Occipital lobe (tissue), 2 donors: ENCODE data around the gene AP4S1. TPM values are rescaled to one million over a fixed set of nuclear protein-coding genes. Genes with fewer than 3 reads are reported as not detected.
"Not testable (repeated sequence)": the region's sequence is repeated elsewhere in the genome, so short reads cannot be mapped to it uniquely, and the experiment has no call there.

Source experiments
- DNase-seq: peaks from one replicate; lab custom pipeline; 2025; lab: John Stamatoyannopoulos, UW
- total RNA-seq: library from RNA; depleted of rRNA; stranded (reverse); fragments of >200 nt; gene quantifications from one replicate; pipeline ENCODE4 v1.2.3, GENCODE V29; 2014

Gene AP4S1, protein sequence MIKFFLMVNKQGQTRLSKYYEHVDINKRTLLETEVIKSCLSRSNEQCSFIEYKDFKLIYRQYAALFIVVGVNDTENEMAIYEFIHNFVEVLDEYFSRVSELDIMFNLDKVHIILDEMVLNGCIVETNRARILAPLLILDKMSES
- total RNA-seq = 28.1 TPM

DNA sequence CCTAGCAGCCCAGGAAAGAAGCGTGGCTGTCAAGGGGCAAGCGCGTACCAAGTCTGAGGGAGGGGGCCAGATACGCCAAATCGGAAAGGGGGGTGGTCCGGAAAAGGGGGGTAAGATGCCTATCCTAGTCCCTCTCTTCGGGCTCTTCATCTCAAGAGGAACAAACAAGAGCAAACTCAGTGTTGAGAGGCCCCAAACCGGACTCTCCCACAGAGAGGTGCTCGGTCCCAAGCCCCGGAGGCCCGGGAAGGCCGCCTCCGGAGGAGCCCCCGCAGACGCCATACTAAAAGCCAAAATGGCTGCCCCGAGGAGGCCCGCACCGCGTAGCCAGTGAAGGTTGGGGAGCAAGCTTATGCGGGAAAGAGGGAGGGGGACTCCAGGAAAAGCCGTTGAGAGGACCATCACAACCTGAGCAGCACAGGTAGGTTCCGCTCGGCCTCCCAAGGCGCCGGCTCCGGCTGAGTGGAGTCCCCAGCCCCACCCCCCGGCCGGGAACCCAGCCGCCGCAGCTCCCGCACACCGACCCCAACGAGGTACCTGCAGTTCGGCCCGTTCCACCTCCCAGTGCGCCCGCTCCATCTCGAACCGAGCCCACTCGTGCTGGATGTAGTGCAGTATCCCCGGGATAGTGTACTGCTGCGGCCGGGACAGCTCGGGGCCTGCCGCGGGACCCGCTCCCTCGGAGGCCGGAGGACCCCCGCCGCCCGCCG lies at the start of gene AP4S1:
Gene AP4S1, plus strand, starts transcription at position 283 of the 710 bp plus-strand sequence. CDS start 40,548 bp downstream, outside the sequence.
- peak; percentile 45 for DNase-seq

DNA sequence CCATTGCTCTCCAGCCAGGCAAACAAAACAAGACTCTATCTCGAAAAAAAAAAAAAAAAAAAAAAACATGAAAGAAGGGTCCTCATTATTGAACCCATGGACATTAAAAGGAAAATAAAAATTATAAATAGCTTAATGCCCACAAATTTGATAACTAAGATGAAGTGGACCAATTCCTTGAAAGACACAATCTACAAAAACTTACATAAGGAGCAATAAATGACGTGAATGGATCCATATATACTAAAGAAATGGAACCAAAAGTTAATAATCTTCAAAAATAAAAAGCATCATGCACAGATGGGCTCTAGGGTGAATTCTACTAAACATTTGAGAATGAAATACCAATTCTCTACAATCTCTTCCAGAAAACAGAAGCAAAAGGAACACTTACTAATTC lies 47.7 kb upstream of the AP4S1 start:
- DNase-seq = no peak

DNA sequence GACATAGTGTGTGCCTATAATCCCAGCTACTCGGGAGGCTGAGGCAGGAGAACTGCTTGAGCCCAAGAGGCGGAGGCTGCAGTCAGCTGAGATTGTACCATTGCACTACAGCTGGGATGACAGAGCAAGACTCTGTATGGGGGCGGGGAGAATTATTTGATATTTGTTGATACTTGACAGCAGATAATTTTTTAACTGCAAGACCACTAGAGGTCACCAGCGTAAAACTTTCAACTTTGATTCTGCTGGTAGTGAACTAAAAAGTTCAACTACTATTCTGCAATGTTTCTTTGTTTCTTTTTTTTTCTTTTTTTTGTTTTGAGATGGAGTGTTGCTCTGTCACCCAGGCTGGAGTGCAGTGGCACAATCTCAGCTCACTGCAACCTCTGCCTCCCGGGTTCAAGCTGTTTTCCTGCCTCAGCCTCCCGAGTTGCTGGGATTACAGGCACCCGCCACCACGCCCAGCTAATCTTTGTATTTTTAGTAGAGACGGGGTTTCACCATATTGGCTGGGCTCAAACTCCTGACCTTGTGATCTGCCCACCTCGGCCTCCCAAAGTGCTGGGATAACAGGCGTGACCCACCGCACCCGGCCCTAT lies 45.2 kb upstream of the AP4S1 start:
- DNase-seq = not testable (repeated sequence)

DNA sequence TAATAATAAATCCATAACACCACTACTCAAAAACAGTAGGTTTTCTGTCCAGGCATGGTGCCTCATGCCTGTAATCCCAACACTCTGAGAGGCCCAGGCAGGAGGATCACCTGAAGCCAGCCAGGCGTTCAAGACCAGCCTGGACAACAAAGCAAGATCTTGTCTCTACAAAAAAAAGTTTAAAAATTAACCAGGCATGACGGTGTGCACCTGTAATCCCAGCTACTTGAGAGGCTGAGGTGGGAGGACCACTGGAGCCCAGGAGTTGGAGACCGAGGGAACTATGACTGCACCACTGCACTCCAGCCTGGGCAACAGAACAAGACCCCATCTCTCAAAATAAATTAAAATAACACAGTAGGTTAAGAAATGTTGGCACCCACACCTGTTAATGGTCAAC lies 44.5 kb upstream of the AP4S1 start:
- DNase-seq = no peak

DNA sequence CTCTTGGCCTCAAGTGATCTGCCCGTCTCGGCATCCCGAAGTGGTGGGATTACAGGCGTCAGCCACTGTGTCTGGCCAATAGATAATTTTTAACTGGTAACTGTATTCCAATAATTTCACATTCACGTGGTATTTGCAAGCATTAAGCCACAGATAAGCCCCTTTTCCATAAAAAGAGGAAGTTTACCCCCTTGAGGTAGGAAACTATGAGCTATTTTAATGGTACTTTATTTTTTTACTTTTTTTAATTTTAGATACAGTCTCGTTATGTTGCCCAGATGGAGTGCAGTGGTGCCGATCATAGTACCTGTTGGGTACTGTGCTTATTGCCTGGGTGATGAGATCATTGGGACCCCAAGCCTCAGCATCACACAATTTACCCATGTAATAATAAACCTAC lies 42.9 kb upstream of the AP4S1 start:
- no peak for DNase-seq

DNA sequence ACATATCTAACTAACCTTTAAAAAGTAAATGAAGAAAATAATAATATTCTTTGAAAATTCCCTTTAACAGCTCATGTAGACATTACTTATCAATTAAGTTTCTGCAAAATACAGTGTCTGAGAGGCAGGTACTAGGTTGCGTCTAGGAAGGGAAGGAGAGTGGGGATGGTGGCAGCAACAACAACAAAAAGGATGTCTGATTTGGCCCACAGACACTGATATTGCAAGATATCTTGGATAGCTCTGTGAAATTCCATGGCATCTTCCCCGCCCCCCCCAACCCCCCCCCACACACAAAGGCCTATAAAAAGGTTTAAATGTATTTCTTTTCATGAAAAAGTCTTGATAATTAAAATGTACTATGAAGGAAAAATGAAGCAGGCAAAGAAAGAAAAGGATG lies 41.6 kb upstream of the AP4S1 start:
- no peak for DNase-seq

DNA sequence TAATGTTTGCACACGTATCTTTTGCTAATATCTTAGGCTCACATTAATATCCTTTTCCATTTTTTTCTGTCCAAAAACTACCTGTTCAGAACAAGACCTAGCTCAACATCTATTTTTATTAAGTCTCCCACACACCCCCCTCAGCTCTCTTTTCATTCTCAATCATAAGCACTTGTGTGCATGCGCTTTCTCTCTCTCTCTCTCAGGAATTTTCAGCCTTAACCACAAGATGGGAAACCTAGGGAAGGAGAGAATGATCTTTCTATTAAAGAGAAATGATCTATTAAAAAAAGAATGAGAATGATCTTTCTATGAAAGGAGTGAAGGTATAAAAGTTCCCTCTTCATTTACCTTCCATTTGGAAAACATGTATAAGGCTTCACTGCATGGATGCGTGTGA lies 39.7 kb upstream of the AP4S1 start:
- no peak for DNase-seq

DNA sequence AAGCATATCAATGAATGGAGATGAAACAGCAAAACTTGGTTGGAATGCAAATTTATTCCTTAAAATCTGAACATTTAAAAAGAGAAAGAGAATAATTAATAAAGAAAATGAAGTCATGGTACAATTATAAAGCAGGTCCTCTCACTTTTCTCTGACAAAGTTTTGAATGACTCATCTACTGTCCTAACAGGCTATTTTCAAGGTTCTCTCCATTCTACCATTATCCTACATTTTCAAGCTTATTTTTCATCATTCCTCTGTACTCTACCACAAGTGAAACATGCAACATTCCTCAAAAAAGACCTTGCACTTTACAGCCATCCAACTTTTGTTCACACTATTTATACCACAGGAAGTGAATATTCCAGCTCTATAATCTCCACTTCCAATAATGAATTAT lies 36.9 kb upstream of the AP4S1 start:
- DNase-seq = no peak

DNA sequence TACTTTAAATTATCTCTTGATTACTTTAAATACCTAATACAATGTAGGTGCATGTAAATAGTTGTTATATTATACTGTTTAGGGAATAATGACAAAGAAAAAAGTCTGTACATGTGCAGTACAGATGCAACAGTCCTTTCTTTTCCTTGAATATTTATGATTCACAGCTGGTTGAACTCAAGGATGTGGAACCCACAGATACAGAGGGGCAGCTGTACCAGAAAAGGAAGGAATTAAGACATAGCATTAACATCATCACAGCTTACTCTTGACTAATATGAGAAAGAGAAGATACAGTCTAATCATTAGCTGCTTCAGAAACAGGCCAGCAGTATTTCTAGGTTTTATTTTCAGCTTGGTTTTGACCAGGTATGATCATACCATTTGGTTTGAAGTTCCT lies 34.7 kb upstream of the AP4S1 start:
- DNase-seq = no peak

DNA sequence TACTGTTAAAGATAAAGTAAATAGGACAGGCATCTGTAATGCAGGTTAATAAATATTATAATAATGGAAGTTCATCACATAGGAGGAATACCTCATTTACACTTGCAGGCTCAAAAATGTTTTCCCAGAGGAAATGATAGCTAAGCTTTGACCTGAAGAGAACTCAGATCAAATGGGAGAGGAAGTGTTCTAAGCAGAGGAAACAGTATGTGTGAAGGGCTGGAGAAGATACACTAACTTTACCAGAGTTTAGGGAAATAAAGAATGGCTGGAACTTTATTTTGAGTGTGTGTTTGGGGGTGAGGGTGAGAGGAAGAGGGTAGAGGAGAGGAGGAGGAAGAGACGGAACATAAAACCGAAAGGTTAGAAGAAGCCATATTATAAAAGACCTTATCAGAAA lies 34.0 kb upstream of the AP4S1 start:
- no peak for DNase-seq

DNA sequence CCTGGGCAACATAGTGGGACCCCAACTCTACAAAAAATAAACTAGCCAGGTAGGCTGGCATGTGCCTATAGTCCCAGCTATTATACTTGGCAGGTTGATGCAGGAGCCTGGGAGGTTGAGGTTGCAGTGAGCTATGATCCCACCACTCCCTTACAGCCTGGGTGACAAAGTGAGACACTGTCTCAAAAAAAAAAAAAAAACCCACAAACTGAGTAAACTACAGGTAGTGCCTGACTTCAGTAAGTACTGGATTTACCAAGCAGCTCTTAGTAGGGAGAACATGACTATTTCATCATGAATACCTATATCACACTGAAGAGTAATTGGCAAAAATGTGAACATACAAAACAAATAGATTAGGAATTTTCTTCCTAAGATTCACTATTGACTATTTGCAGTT lies 32.4 kb upstream of the AP4S1 start:
- DNase-seq = no peak

DNA sequence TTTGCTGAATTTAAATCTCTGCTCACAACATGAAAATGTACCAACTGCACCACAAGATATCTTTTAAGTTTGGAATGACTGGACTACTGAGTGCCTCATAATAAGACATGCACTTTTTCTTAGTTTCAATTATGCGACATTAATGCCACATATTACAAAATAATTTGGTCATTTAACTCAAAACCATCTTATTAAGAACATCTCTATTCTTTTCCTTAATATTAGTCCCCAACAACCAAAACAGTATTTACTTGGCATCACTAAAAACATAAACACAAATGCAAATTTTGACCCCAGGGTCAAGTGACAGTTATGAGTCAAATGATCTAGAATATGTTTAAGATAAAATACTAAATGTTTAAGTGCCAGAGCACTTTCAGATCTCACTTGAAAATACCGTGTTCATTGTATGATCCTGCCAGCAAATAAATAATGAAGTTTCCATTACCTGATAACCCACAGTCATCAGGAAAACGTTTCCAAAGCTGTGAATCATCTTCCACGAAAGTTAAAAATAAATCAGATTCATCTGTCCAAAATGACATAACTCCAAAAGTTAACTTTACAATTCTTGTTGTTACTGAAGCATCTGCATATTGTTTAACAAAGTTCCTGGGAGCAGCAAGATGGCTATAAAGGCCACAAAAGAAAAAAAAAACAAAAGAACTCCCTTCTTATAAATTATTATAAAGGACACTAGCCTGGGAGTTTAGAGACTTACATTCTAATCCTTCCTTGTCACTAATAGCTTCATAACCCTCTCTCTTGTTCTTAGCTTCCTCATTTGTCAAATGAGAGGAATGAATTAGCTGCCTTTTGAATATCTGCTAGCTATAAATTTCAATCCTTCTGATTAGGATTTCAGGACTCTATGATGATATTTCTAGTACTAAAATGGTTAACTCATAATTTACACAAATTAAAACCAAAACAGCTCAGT lies 30.5 kb upstream of the AP4S1 start:
- no peak for DNase-seq

DNA sequence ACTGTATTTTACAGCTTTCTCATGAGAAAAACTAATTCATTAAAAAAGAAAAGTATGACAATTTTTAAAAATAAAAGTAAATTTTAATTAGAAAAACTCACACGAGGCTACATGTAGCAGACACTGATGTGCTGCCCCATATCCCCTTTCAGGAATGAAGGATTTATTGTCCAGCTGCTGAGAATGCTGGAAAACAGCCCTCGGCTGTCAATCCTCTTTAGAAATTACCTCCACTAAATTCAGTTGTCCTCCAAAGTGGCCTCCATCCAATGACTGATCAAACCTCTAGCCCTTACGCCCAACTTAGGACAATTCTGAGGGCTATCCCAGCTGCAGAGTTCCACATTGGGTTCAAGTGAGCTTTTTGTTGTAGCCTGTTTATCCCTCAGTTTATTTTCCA lies 29.8 kb upstream of the AP4S1 start:
- DNase-seq = no peak

DNA sequence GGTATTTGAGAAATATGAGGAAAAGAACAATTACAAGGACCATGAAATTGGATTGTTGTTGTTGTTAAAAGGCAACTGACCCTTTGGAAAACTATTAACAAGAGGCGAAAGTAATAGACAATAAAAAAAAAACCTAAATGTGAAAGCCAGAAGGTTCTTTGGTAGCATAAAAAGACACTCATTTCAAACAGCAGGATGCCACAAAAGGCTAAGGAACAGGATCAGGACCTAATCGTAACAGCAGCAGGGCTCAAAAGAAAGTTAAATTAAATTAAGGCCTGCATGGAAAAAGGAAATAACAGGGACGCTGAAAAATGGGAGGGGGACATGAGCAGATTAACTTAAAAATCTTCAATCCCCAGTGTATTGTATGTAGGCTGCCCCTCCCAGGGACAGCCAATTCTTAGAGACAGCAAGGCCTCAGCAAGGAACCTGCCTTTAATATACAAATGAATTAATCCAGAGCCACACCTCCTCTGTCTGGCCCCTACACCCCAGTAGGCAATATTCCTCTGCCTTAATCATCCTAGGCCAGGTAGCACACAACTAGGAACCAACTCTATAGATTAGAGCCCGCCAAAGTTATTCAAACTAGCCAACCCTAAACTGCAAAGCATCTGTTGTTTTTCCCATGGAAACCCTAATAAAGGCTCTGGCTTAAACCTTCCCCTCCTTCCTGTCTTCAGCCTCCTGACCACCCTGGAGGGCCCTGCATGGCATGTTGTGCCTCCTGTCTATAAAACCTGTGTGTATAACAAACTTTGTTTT lies 28.4 kb upstream of the AP4S1 start:
- DNase-seq = no peak

DNA sequence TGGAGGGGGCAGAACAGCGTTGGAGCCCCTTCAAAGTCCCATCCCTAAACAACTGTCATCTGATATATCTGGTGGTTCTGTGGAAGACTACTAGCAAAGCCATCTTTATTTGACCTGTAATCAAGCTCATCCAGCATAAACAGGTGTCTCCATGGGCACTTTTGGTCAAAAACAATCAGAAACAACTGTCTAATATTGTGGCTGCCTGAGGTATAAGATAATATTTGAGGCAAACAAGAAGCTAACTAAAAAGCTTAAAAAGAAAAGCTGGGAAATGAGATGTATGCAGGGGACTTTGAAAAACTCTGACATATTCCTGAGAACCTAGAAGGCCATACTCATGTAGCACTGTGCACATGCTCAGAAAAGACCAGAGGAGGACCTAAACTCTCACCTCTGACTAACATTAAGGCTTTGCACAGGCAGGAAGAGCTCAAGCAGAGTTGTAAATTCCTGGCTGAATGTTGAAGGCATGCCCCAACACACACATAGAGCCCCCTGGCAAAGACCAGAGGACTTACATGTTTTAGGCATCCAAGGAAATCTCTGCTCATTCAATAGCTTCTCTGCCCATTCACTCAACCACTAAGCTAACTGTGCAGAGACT lies 27.2 kb upstream of the AP4S1 start:
- DNase-seq = no peak

DNA sequence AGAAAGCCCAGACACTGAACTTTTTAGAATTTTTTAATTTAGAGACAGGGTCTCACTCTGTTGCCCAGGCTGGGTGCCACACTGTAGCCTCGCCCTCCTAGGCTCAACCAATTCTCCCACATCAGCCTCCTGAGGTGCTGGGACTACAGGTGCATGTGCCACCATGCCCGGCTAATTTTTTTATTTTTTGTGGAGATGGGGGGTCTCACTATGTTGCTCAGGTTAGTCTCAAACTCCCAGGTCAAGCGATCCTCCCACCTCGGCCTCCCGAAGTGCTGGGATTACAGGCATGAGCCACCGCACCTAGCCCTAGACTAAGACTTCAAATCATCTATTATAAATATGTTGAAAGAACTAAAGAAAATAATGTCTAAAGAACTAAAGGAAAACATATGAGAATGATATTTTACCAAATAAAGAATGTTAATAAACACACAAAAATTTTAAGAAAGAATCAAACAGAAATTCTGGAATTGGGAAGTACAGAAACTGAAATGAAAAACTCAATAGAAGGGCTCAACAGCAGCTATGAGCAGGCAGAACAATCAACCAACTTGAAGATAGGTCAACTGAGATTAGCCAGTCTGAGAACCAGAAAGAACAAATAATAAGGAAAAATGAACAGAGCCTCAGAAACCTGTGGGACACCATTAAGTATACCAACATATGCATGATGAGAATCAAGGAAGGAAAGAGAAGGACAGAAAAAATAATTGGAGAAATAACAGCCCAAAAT lies 26.2 kb upstream of the AP4S1 start:
- DNase-seq = no peak

DNA sequence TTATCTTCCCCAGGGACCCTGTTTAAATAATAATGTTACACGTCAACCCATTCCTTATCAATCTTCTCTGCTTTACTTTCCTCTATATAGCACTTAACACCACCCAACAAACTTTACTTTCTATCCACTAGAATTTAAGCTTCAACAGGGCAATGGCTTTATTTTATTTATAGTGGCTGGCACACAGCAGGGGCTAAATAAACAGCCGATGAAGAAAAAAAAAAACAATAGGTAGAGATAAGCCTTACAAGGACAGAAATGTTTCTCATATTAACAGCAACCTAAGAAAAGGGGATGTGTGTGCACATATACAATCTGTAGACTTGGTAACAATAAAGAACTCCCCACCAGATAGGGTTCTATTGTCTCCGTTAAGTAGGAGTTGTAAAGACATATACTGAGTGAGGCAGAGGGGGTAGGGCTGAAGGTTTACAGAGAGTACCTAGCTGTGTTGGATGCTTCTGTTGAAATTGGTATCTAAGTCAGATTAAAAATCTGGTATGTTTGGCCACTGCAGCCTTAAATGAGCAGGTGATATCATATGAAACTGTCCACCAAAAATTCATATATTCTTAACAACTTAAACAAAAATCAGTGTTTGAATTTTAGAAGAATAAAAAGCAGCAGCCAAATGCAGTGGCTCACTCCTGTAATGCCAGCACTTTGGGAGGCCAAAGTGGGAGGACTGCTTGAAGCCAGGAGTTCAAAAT lies 24.7 kb upstream of the AP4S1 start:
- no peak for DNase-seq

DNA sequence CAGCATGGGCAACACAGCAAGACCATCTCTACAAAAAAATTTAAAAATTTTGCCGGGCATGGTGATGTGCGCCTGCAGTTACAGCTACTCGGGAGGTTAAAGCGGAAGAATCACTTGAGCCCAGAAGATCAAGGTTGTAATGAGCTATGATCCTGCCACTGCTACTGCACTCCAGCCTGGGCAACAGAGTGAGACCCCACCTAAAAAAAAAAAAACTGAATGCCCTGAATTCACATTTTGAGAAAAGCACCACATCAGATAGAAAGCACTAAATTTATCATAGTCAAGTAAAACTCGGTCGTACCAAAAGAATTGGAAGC lies 24.1 kb upstream of the AP4S1 start:
- DNase-seq = no peak

DNA sequence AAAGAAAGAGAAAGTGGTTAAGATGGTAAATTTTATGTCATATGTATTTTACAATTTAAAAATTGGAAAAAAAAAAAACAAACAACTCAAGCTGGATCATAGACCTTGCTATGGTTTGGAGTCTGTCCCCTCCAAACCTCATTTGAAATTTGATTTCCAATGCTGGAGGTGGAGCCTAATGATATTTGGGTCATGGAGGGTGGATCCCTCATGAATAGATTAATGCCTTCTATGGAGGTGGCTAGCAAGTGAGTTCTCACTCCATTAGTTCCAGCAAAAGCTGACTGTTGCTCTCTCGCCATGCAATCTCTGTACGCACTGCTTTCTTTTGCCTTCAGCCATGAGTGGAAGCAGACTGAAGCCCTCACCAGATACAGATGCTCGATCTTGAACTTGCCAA lies 22.2 kb upstream of the AP4S1 start:
- DNase-seq = no peak

DNA sequence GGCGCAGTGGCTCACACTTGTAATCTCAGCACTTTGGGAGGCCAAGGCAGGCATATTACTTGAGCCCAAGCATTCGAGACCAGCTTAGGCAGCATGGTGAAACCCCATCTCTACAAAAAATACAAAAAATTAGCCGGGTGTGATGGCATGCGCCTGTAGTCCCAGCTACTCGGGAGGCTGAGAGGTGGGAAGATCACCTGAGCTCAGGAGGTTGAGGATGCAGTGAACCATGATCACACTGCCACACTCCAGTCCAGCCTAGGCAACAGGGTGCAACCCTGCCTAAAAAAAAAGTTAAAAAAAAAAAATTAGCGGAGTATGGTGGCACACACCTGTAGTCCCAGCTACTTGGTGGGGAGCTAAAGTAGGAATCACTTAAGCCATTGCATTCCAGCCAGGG lies 21.4 kb upstream of the AP4S1 start:
- DNase-seq = not testable (repeated sequence)
